GM21576 (cell line): ENCODE results near the gene SLC46A2.

Experiments used
- ATAC-seq: cut with Tn5 transposase; IDR thresholded peaks from one replicate; pipeline ENCODE4 v1.9.1; 2021; ENCODE audit warnings: mild to moderate bottlenecking, moderate library complexity; ENCODE audit not compliant: unreplicated experiment

Gene SLC46A2

GRCh38 chr9:112833081-112833480 lies 57.6 kb downstream of the SLC46A2 start:
- ATAC-seq, result no peak

DNA sequence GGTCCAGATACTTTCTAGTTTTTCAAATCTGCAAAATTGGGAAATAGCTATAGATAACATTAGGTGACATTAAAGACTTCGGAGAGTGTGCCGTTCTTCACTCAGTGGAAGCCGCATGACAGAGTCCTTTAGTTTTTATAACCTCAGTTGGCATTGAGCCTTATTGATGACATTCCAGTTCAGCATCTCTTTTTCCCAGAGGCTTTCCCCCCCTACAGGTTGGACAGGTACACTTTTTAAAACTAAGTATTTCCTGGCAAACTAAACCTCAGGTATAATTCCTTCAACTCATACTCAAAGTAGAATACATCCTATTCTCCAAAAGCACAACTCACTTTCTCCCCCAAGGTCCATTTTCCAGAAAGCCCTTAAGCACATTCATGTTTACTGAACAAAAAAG lies 58.7 kb downstream of the SLC46A2 start:
- no peak for ATAC-seq

DNA sequence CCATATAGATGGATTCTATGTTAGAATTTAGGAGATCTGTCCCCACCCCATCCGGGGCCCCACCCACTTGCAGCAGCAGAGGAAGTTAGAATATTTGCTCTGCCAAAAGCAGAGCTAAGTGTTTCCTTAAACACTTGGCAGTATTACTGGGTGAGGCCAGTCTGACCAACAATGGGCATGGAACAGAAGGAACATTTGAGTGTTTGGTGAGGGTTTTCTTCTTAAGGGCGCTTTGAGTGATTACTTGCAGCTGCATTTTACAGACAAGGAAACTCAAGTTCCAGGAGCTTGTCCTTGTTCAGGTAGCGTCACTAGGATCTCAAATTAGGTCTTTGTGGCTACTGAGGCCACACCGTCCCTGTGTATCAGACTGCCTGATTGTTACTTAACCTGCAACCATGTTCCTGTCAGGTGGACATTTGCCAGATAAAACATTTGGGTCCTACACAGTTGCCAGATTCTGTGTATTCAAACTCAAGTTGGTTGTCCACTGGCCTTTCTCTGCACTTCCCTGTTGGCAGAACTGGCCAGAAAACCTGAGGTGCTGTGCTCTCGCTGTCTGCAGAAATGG lies 59.3 kb downstream of the SLC46A2 start:
- no peak for ATAC-seq
